ENCODE measurements around the gene PIAS3.
"Not testable (repeated sequence)": the region's sequence is repeated elsewhere in the genome, so short reads cannot be mapped to it uniquely, and the experiment has no call there.

Gene PIAS3

GRCh38 chr1:145871994-145872924 is 13.4 kb upstream of the PIAS3 start:
- peak; percentile 32 for DNase-seq

DNA sequence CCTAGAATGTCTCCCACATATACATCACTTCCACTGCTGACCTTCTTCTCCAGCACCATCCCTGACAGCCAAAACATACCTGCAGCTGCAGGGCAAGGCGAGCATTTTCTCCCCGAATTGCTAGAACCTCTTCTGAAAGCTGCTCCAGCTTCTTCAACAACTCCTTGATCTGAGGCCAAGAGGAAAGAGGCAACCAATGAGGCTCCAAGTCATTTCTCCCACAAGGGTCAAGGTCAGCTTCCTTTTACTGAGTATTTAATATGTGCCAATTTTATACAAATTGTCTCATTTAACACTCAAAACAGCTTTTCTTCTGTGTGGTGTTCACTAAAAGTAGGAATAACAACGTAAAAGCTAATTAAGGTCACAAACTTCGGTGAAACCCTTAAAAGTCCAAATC is 9.4 kb upstream of the PIAS3 start:
- DNase-seq: no peak

GRCh38 chr1:145863282-145864018 is 4.6 kb upstream of the PIAS3 start:
- DNase-seq: no peak

- peak; percentile 78 for DNase-seq
Observed at GRCh38 chr1:145859491-145860023, 676 bp upstream of the PIAS3 start.

- peak; percentile 72 for DNase-seq
Observed at GRCh38 chr1:145858238-145858900, 512 bp downstream of the PIAS3 start.

DNA sequence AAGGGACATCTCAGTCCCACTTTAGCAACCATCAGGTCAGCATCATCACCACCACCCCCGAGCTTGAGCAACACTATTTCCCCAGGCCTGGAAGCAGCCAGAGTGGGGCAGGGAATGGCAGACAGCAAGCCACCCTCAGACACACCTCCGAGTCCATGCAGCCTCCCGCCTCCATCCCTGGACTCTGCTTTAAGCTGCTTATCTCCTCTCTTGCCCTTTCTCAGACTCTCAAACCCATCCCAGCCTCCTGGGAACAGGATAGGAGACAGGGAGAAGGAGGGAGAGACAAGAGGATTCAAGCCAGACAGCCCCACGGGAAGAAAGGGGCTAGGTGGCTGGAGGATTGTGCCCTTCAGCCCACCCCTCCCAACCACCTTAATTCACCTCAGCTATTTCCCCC is 1.7 kb downstream of the PIAS3 start:
- no peak for DNase-seq

DNA sequence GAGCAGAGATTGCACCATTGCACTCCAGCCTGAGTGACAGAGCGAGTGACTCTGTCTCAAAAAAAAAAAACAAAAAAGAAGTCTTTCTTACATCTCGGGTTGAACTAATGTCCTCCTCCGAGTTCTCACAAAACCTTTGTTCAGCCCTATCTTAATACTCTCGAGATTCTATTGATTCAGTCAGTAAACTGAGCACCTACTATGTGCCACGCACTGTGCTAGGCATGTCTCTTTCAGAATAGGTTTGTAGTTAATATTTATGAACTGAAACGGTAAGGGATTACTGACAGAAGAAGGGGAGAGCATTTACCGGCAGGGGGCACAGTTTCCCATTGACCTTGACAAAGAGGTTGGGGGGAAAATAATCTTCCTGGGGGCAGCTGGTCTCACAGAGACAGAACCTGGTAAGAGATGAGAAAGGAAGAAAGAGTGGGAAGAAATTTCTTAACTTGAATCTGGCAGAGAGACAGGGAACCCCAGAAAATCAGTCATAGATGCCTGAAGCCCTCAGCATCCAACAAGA is 3.4 kb downstream of the PIAS3 start:
- DNase-seq: no peak

- no peak for DNase-seq
Observed at GRCh38 chr1:145849356-145850160, 9.3 kb downstream of the PIAS3 start.

- DNase-seq: no peak
Observed at GRCh38 chr1:145847827-145848226, 11.1 kb downstream of the PIAS3 start.

- peak; percentile 41 for DNase-seq
Observed at GRCh38 chr1:145846201-145846612, 12.7 kb downstream of the PIAS3 start.

DNA sequence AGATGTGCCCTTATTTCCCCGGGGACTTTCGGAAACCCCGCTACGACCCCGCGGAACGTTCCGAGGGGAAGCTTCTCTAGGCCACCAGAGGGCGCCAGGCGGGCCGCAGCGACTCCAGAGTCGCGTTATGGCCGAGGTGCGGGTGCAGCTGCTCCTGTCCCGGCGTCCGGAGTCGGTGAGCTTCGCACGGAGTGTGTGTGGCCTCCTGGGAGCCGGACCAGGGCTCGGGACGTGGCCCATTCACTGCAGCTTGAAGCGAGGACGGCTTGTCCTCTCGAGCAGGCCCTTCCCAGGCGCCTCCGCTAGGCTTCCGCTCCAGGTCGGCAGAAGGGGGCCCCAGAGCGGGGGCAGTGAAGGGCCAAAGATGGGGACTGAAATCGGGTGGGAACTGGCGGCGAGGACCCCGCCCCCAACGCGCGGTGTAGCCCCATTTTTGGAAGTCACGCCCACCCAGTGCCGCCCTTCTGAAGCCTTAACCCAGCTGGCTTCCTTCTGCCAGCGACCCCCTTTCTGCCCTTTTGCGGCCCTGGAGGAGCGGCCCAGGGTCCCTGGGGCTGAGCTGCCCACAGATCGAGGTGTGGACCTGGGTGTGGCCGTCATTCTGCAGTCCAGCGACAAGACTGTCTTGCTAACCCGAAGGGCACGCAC is 13.2 kb downstream of the PIAS3 start, which contains the start of gene NUDT17:
Gene NUDT17 (plus strand): TSS at position 117 of the 648 bp plus-strand sequence. CDS start 11 bp downstream, at position 128.
- DNase-seq: peak; percentile 79

DNA sequence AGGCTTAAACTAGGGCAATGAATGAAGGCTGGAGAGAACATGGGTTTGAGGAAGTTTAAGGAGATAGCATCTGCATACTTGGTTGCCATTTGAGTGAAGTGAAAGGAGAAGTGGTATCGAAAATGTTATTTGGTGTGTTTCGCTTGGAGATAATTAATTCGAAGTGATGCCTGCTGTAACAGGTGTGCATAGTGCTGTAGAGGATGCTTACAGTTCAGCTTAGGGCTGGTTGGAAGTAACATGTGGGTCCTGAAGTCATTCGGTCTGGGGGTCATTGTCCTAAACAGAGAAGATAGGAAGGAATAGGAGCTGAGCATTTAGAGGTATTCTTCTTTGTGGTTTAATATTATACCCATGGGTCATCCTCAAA is 13.8 kb downstream of the PIAS3 start:
- DNase-seq: no peak

GRCh38 chr1:145843031-145843430 is 15.8 kb downstream of the PIAS3 start:
- DNase-seq: no peak

DNA sequence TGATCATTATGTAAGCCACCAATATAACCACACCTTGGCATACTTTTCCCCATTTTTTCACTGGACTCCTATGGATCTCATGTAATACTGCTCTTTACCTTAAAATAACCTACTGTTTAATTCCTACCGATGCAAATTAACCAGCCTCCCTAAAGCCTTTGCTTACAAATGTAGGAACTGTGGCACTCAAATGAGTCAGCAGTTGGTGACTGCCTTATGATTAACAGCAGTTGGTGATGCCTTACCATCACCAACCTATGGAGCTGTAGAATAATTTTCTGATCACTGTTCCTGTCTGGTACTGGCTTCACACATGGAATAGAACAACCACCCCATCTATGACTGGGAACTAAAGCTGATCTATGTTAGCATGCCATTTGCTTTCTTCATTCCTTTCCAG is 21.2 kb downstream of the PIAS3 start:
- no peak for DNase-seq

DNA sequence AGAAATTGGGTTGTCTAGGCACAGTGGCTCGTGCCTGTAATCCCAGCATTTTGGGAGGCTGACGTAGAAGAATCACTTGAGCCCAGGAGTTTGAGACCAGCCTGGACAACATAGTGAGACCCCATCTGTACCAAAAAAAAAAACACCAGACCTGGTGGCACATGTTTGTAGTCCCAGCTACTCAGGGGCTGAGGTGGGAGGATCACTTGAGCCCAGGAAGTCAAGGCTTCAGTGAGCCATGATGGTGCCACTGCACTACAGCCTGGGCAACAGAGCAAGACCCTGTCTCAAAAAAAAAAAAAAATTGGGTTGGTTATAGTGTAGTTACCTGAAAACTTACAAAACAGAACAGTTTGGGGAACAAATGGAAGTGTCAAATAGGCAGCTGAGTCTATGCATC is 28.1 kb downstream of the PIAS3 start:
- DNase-seq: not testable (repeated sequence)

DNA sequence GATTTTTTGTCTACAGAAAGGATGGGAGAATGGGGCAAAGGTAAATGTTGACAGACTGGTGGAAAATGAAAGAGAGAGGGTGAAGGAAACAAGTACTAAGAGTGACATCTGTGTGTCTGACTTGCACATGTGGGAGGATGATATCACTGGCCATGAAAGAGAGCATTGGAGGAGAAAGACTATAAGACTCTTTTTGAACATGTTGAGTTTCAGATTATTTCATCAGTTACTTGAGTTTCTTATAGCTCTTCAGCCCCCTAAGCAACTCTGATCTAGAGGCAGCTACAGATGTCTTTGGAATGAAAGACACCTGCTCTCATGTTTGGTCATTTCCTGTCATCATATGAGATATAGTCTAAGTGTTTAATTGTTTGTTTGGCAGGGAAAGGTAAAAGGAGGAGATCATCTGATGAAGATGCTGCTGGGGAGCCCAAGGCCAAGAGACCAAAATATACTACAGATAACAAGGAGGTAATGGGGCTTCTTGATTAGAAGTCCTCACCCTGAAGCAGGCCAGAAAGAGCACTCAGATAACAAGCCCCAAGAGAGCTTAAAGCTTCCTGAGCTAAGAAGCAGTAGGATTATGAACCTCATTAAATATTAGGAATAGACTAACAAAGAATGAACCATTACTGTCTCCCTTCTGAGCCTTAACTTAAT is 30.4 kb downstream of the PIAS3 start:
- DNase-seq: peak; percentile 18

DNA sequence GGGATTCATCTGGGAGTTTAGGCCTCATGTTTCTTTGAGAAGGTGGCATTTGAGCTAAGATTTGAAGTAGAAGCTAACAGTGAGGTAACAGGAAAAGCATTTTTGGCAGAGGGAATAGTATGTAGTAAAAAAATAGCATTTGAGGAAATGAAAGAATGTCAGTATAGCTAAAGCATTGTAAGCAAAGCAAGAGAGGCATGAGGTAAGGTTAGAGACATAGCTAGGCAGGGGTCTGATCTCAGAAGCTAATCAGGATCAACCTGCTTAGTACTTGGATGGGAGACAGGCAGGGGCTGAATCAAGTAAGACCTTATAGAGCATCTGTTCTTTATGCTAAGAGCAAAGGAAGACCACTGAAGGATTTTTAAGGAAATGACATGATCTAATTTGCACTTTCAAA is 30.9 kb downstream of the PIAS3 start:
- no peak for DNase-seq

GRCh38 chr1:145826030-145826429 is 32.9 kb downstream of the PIAS3 start:
- DNase-seq: no peak

- no peak for DNase-seq
Observed at GRCh38 chr1:145824499-145824842, 34.4 kb downstream of the PIAS3 start.

GRCh38 chr1:145823565-145824498 is 35.0 kb downstream of the PIAS3 start, which contains the start of the genes POLR3C and RNF115:
Gene POLR3C, plus strand, starts transcription at chr1:145824200. Its CDS starts 1,577 bp downstream, at chr1:145825777.
Gene RNF115, minus strand, starts transcription at chr1:145824095. Its CDS starts 222 bp downstream, at chr1:145823873.
- DNase-seq: peak; percentile 86

All from activated naive CD4-positive, alpha-beta T cell treated with anti-CD3 and anti-CD28 coated beads, Interleukin-2, amount 50 U/mL, for 16 hours (primary cell).